GM21717 (cell line): ENCODE measurements around the gene CLIP3.

ENCODE experiments used
- ATAC-seq: cut with Tn5 transposase; IDR thresholded peaks from one replicate; pipeline ENCODE4 v1.9.1; 2021; ENCODE audit warnings: mild to moderate bottlenecking, moderate library complexity; ENCODE audit not compliant: unreplicated experiment

Gene CLIP3

GRCh38 chr19:36009633-36010379 lies 22.9 kb downstream of the CLIP3 start:
- ATAC-seq = no peak

- ATAC-seq = no peak
Measured at GRCh38 chr19:36009220-36009619, 23.5 kb downstream of the CLIP3 start.

DNA sequence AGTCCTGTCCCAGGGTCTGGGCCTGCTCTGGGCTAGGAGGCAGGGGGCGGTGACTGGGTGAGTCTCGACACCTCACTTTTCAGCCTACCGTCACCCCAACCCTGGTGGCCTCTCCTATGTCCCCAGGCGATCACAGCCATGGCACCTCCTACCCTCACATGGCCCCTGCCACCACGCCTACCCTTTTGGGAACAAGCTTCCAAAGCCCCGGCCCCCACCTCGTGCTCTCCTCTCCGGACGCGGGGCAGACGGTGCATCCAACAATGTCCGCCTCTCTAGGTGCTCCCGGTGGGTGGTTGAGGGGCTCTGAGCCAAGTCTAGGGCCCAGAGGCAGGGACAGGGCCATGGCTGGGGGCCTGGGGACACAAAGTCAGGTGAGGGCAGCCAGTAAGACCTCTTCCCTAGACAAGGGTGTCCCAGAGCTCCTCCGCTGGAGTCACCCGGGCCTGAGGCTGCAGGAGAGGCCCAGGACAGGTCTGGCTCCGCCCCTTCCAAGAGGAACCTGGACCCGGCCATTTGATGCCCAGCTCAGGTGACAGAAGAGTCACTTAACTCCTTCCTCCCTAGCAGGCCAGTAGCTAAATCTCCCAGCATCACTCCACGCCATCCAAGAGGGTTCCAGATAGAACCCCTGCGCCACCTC lies 24.2 kb downstream of the CLIP3 start, which contains the start of gene SYNE4:
Gene SYNE4 (minus strand): TSS at position 478 of the 643 bp plus-strand sequence. CDS start 132 bp downstream, at position 346.
- ATAC-seq = no peak

GRCh38 chr19:36006955-36007354 lies 25.7 kb downstream of the CLIP3 start:
- no peak for ATAC-seq

GRCh38 chr19:36003284-36003683 lies 29.4 kb downstream of the CLIP3 start:
- no peak for ATAC-seq

DNA sequence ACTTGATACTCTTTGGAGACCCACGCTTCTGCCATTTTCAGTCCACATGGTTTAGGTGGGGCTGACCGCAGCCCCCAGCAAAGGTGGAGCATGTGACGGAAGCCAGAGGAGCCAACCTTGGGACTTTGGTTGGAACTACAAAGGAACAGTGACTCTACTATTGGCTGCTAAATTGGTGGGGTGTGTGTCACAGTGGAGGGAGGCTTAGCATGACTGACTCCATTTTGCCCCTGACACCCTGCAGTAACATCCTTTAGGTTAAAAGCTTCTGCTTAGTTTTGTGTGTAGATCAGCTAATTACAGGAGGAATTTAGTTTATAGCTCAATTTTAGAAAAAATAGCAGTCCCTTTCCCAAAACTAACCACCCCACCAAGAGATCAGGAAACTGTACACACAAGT lies 31.1 kb downstream of the CLIP3 start:
- ATAC-seq = no peak

DNA sequence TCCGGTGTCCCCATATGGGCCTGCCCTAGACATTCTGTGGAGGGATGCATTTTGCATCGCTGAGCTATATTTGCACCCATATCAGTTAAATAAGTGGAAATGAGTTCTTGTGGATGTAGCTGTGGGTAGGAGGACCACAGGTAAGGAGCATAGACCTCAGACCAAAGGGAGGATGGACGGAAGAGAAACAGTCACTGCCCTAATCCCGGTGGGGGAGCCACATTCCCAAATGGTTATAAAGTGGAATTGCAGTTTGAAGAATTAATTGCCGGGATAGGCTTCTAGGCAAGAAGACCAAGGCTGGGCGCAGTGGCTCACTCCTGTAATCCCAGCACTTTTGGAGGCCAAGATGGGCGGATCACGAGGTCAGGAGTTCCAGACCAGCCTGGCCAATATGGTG lies 35.9 kb downstream of the CLIP3 start:
- no peak for ATAC-seq

GRCh38 chr19:35995048-35995993 lies 37.4 kb downstream of the CLIP3 start, which contains the start of gene SDHAF1:
Gene SDHAF1 (plus strand): TSS chr19:35995188. CDS start chr19:35995275, 87 bp downstream.
- ATAC-seq = peak; percentile 70

- ATAC-seq = no peak
Measured at GRCh38 chr19:35993923-35994598, 38.6 kb downstream of the CLIP3 start.

DNA sequence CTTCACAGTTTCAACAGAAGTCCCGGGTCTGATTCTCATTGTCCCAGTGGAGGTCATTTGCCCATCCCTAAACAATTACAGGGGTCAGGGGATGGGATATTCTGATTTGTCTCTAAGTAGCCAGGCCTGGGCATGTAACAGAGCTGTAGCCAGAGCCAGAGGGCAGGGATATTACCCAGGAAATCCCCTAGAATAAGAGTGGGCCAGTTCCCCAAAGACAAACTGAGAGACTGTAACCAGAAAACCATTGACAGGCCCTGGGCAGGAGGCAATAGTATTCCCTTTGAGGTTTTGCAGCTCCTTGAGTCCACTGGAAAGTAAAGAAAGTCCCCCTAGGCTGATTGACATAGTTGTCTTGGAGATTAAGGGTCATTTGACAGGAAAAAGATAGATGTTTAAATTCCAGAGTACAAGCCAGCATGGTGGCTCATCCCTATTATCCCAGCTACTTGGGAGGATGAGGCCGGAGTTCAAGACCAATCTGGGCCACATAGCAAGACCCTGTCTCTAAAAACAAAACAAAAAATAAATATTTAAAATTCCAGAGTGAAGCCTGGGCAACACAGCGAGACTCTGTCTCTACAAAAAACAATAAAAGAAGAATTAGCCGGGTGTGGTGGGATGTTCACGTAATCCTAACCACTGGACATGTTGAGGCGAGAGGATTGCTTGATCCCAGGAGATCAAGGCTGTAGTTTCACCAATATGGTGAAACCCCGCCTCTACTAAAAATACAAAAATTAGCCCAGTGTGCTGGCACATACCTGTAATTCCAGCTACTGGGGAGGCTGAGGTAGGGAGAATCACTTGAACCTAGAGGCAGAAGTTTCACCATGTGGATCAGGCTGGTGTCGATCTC lies 39.5 kb downstream of the CLIP3 start:
- no peak for ATAC-seq

DNA sequence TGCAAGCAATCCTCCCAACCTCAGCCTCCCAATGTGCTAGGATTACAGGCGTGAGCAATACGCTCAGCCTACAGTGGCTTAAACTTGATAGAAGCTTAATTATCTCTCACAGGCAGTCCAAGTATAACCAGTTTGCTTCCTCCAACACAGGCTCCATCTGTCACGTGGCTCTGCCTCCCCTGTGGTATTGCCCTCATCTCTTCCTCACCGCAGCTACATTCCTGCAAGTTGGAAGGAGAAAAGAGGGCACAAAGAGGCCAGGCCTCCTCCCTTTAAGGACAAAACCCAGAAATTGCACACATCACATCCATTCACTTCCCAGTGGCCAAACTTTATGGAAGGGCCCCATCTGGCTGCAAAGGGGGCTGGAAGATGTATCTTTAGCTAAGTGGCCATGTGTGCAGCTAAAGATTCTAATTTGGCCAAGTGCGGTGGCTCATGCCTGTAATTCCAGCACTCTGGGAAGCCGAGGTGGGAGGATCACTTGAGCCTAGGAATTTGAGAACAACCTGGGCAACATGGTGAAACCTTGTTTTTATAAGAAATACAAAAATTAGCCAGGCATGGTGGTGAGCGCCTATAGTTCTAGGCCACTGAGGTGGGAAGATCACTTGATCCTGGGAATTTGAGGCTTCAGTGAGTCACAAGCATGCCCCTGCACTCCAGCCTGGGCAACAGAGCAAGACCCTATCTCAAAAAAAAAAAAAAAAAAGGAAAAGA lies 40.8 kb downstream of the CLIP3 start:
- ATAC-seq = no peak

DNA sequence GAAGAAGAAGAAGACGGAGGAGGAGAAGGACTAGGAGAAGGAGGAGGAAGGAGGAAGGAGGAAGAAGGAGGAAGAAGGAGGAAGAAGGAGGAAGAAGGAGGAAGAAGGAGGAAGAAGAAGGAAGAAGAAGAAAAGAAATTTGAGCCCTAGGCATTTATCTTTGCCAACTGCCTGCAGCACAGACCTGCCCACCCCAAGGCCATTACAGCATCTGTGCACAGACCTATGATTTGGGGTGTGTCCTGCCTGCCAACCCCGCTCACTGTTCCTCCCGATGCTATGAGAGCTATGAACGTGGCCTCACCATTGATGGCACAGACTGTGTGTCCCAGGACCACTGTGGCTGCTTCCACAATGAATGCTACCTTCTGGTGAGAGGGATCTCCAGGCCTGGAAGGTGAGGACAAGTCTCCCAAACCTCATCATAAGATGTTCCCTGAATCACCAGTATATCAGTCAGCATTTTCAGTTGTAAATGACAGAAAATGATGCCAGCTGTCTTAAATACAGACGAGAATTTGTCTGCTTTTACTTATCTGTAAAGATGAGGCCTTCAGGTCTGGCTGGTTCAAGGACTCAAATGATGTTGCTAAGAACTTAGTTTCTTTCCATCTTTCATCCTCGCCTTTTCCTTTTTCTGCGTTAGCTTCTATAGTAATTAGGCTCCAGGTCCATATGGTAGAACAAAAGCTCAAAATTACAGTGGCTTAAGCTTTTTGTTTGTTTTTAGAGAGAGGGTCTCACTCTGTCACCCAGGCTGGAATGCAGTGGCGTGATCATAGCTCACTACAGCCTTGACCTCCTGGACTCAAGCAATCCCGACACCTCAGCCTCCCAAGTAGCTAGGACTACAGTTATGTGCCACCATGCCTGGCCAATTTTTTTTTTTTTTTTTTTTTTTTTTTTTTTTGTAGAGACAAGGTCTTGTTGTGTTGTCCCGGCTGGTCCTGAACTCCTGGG lies 41.6 kb downstream of the CLIP3 start:
- ATAC-seq = no peak

- no peak for ATAC-seq
Measured at GRCh38 chr19:35990156-35990555, 42.5 kb downstream of the CLIP3 start.

- ATAC-seq = no peak
Measured at GRCh38 chr19:35988824-35989223, 43.8 kb downstream of the CLIP3 start.

- no peak for ATAC-seq
Measured at GRCh38 chr19:35987571-35987896, 45.1 kb downstream of the CLIP3 start.

GRCh38 chr19:35986664-35987570 lies 45.8 kb downstream of the CLIP3 start:
- ATAC-seq = no peak

GRCh38 chr19:35986111-35986510 lies 46.6 kb downstream of the CLIP3 start:
- no peak for ATAC-seq
